K562 (cell line): ENCODE data around the gene SIDT1. TPM values are rescaled to one million over a fixed set of nuclear protein-coding genes. Genes with fewer than 3 reads are reported as not detected.

Source experiments
- ATAC-seq: fragments of 200-7000 bp; cut with Tn5 transposase; 3 replicates; pipeline ENCODE4 v1.9.1; 2020; ENCODE audit warnings: moderate library complexity
- BruUV-seq: library from RNA; stranded (reverse); fragments of 400-500 nt; replicated peaks from 2 replicates; lab custom pipeline; 2021; lab: Mats Ljungman, UMichigan
- CTCF ChIA-PET: fragments of 300-600 bp; formaldehyde crosslinking; extraction: SDS; loops from one replicate; lab custom pipeline; 2021; ENCODE audit warnings: low intra/inter-chr PET ratio; lab: Yijun Ruan, JAX
- POLR2A ChIA-PET: fragments of 300-600, 350-650 bp; sonication (Branson Sonifier 250); formaldehyde crosslinking; extraction: SDS; loops from one replicate; lab custom pipeline; 2021; ENCODE audit warnings: antibody characterized with exemption, inconsistent platforms; lab: Yijun Ruan, JAX
- DNase-seq, 4 experiments: peaks; one replicate each; pipeline versions ENCODE4 v3.0.0 to v3.0.0-alpha.2; 2011 to 2018; ENCODE audit warnings: low spot score in 3 of 4, mixed read lengths in 3 of 4; ENCODE audit errors: extremely low read depth in 1 of 4
- FAIRE-seq: peaks from 2 replicates; lab custom pipeline; 2011; peaks lifted over from hg19 to GRCh38; lab: Jason Lieb, UNC
- H2AFZ ChIP-seq: 2 replicates; pipeline ENCODE4 v1.6.0; 2011; ENCODE audit warnings: low read depth, low read length, control low read depth, inconsistent platforms
- H3K27ac ChIP-seq: fragments of 200-600 bp; 3 replicates; pipeline ENCODE4 v1.8.0; 2011; ENCODE audit warnings: low read depth, mild to moderate bottlenecking, control low read depth, inconsistent platforms, low read length, moderate library complexity, mixed read lengths; ENCODE audit errors: extremely low read depth
- H3K27me3 ChIP-seq, 2 experiments: fragments of 300-600 bp in 1 of 2; 2 replicates in 1 of 2; 3 replicates in 1 of 2; pipeline versions ENCODE4 v1.6.0 to v1.8.0; 2011; ENCODE audit warnings: inconsistent platforms in 2 of 2, low read length in 2 of 2, mild to moderate bottlenecking in 1 of 2, mixed read lengths in 1 of 2, moderate library complexity in 1 of 2; ENCODE audit not compliant: control insufficient read depth in 2 of 2, insufficient read depth in 2 of 2
- H3K36me3 ChIP-seq: fragments of 300-600 bp; 3 replicates; pipeline ENCODE4 v1.8.0; 2011; ENCODE audit warnings: mild to moderate bottlenecking, low read length, inconsistent platforms; ENCODE audit not compliant: control insufficient read depth, insufficient read depth
- H3K4me1 ChIP-seq, 2 experiments: fragments of 200-600 bp in 1 of 2; replicated peaks in 1 of 2; 2 replicates in 1 of 2; 3 replicates in 1 of 2; pipeline versions ENCODE4 v1.5.1 to v1.8.0; 2011; ENCODE audit warnings: inconsistent platforms in 2 of 2, low read length in 2 of 2, mild to moderate bottlenecking in 1 of 2, mixed read lengths in 1 of 2, moderate library complexity in 1 of 2; ENCODE audit not compliant: control insufficient read depth in 2 of 2, insufficient read depth in 2 of 2
- H3K4me2 ChIP-seq: 2 replicates; pipeline ENCODE4 v1.6.1; 2011; ENCODE audit warnings: low read length, control low read depth, inconsistent platforms, mixed read lengths; ENCODE audit not compliant: insufficient read depth
- H3K4me3 ChIP-seq: fragments of 200-600 bp; sonication (generic), shearing (Covaris generic); 2 replicates; pipeline ENCODE4 v1.5.1; 2016; ENCODE audit warnings: control low read depth, inconsistent platforms
- H3K79me2 ChIP-seq: fragments of 200-600 bp; 3 replicates; pipeline ENCODE4 v1.8.0; 2011; ENCODE audit warnings: low read length, inconsistent platforms; ENCODE audit not compliant: control insufficient read depth, insufficient read depth
- H3K9ac ChIP-seq, 2 experiments: 2 replicates each; pipeline versions ENCODE4 v1.6.0 to v1.6.1; 2011; ENCODE audit warnings: low read depth in 2 of 2, low read length in 2 of 2, control low read depth in 1 of 2, inconsistent platforms in 1 of 2, mild to moderate bottlenecking in 1 of 2, mixed read lengths in 1 of 2; ENCODE audit not compliant: insufficient read depth in 1 of 2
- H3K9me1 ChIP-seq: one replicate; pipeline ENCODE4 v1.6.0; 2011; ENCODE audit warnings: inconsistent platforms, mild to moderate bottlenecking, low read length, moderate library complexity; ENCODE audit not compliant: control insufficient read depth, insufficient read depth
- H3K9me3 ChIP-seq: replicated peaks from 2 replicates; pipeline ENCODE4 v1.5.1; 2011; ENCODE audit warnings: low read depth, low read length, inconsistent platforms; ENCODE audit not compliant: control insufficient read depth, insufficient read depth
- H4K20me1 ChIP-seq: replicated peaks from 2 replicates; pipeline ENCODE4 v1.6.1; 2011; ENCODE audit warnings: low read length, inconsistent platforms, mixed read lengths; ENCODE audit not compliant: control insufficient read depth, insufficient read depth
- GABPA ChIP-seq: fragments of 200-800 bp; sonication (Bioruptor generic); conservative IDR thresholded peaks from 2 replicates; pipeline ENCODE4 v1.6.1; 2016; ENCODE audit warnings: low read depth, missing genetic modification characterization, missing compliant biosample characterization
- MAFK ChIP-seq: IDR thresholded peaks from 2 replicates; pipeline ENCODE4 v1.6.1; 2011; ENCODE audit warnings: low read length, improper control_type of control experiment
- PBX2 ChIP-seq, 2 experiments: IDR thresholded peaks in 1 of 2; conservative IDR thresholded peaks in 1 of 2; 2 replicates each; pipeline ENCODE4 v1.6.1; 2016; ENCODE audit warnings: low read depth in 2 of 2, mild to moderate bottlenecking in 1 of 2, missing compliant biosample characterization in 1 of 2, missing genetic modification characterization in 1 of 2, moderate library complexity in 1 of 2
- SUPT5H ChIP-seq: fragments of 450-650 bp; IDR thresholded peaks from 2 replicates; pipeline ENCODE4 v1.6.1; 2016
- ZNF232 ChIP-seq: sonication (generic); formaldehyde crosslinking; IDR thresholded peaks from 2 replicates; pipeline ENCODE4 v1.8.0; 2022; ENCODE audit warnings: mild to moderate bottlenecking, missing genetic modification reagents
- ZNF408 ChIP-seq: fragments of 250-450 bp; sonication (Bioruptor Pico); IDR thresholded peaks from 2 replicates; pipeline ENCODE4 v1.4.0; 2020; ENCODE audit warnings: low read depth, mild to moderate bottlenecking, moderate library complexity
- WGBS: fragments of 100-300 bp; shearing (Covaris generic); methylation state at CpG from one replicate; pipeline ENCODE4 v1.1.6; 2016; ENCODE audit warnings: low coverage, mixed read lengths; ENCODE audit not compliant: insufficient coverage; ENCODE audit errors: missing lambda C conversion rate; 5-methylcytosine and 5-hydroxymethylcytosine counted together
- in situ Hi-C: fragments of 300-500 bp; cut with MboI; formaldehyde crosslinking; loops from 4 replicates; pipeline ENCODE4 v1.15.0; 2018; ENCODE audit warnings: inconsistent platforms, mixed read lengths
- intact Hi-C: fragments of 100-400 bp; cut with micrococcal nuclease; formaldehyde crosslinking; loops from 2 replicates; pipeline ENCODE4 v1.14.2; 2022
- polyA plus RNA-seq, 8 experiments: library from polyadenylated mRNA; depleted of rRNA in 4 of 8; stranded (reverse) in 5 of 8; unstranded in 3 of 8; fragments of >200 nt; fragmentation: Nextera tagmentation in 2 of 8; fragmentation: Illumina TruSeq in 1 of 8; extraction: Ambion mirVana in 2 of 8; extraction: Trizol in 1 of 8; gene quantifications; 2 replicates each; pipeline versions ENCODE4 v1.2.1 to v1.2.3, GENCODE V29; 2011 to 2014; ENCODE audit warnings: inconsistent platforms in 1 of 8, missing spikeins in 1 of 8
- total RNA-seq, 7 experiments: library from RNA; depleted of rRNA in 6 of 7; stranded (reverse); fragments of >200 nt in 6 of 7; fragmentation: Illumina TruSeq in 2 of 7; extraction: Trizol in 2 of 7; gene quantifications; 2 replicates each; pipeline versions ENCODE4 v1.2.1 to v1.2.3, GENCODE V29; 2011 to 2021; ENCODE audit warnings: low replicate concordance in 1 of 7
- TF ChIP-seq, protein P1 (sequence below): fragments of 450-650 bp; IDR thresholded peaks from 2 replicates; pipeline ENCODE4 v1.6.1; 2017; ENCODE audit warnings: antibody characterized with exemption
- TF ChIP-seq, protein P2 (sequence below): fragments of 250-450 bp; sonication (Bioruptor Pico); IDR thresholded peaks from 2 replicates; pipeline ENCODE4 v1.8.0; 2021; ENCODE audit warnings: borderline replicate concordance, mild to moderate bottlenecking, moderate library complexity; ENCODE audit not compliant: poor library complexity, severe bottlenecking

Gene SIDT1
- total and polyA plus RNA-seq, 9 of the 15 experiments (the other 6 are each of a cell fraction or from before 2014, with no cell fraction given) = not detected

DNA sequence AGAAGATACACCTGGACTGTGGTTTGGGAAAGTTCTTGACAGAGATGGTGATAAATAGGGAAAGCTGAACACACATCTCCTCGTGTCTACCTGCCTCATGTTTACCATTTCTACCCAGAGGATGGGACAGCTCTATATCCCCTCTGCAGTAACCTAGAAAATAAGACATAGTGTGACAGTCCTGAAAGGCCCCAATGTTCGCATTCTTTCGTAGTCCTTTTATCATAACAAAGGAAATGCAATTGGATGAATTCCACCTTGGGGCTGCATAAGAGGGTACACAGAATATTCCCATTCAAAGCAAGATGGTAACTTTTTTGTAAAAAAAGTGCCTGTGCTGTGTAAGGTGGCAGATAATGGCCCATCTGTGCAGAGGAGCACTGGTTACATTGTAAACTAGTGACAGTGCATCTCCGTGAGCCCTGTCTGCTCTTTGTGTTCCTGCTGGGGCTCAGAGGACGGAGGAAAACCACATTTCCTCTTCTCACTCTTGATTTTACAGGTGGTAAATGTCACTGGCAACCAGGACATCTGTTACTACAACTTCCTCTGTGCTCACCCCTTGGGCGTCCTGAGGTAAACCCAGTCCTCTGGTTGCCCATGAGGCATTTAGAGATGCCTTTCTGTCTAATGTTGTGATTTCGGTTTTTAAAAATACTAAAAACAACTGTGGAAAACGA, 74.3 kb downstream of the SIDT1 start:
- H3K79me2 ChIP-seq = no peaks in the 10 kb centered on the region
- H3K9ac ChIP-seq = no peak overlapping the region
- H3K4me1 ChIP-seq = no peaks in the 10 kb centered on the region
- no peak for TF ChIP-seq SUPT5H
- TF ChIP-seq, protein P1, sequence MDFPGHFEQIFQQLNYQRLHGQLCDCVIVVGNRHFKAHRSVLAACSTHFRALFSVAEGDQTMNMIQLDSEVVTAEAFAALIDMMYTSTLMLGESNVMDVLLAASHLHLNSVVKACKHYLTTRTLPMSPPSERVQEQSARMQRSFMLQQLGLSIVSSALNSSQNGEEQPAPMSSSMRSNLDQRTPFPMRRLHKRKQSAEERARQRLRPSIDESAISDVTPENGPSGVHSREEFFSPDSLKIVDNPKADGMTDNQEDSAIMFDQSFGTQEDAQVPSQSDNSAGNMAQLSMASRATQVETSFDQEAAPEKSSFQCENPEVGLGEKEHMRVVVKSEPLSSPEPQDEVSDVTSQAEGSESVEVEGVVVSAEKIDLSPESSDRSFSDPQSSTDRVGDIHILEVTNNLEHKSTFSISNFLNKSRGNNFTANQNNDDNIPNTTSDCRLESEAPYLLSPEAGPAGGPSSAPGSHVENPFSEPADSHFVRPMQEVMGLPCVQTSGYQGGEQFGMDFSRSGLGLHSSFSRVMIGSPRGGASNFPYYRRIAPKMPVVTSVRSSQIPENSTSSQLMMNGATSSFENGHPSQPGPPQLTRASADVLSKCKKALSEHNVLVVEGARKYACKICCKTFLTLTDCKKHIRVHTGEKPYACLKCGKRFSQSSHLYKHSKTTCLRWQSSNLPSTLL = no peak
- TF ChIP-seq ZNF408 = no peak
- no peak for TF ChIP-seq GABPA (tag)
- TF ChIP-seq, protein P2, sequence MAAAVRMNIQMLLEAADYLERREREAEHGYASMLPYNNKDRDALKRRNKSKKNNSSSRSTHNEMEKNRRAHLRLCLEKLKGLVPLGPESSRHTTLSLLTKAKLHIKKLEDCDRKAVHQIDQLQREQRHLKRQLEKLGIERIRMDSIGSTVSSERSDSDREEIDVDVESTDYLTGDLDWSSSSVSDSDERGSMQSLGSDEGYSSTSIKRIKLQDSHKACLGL (CRISPR knock-in tag) = no peak
- TF ChIP-seq MAFK = no peak
- TF ChIP-seq ZNF232 = no peak
- TF ChIP-seq PBX2 (CRISPR knock-in tag; IDR thresholded peaks at IDR 0.05; ENCODE audit: low read depth) = no peak
- TF ChIP-seq PBX2 (tag; conservative IDR thresholded peaks at IDR 0.05; ENCODE audit: low read depth) = no peak
- in situ Hi-C loops = loop anchor here (25.0 kb wide), 1 partner anchor 544 kb away; no protein-coding TSS in a partner anchor
- H2AFZ ChIP-seq = no peak overlapping the region
- H4K20me1 ChIP-seq = no peaks in the 10 kb centered on the region
- DNase-seq (no peak), ATAC-seq (no peak), FAIRE-seq (no peak)
- BruUV-seq = no TSS peak
- H3K9me1 ChIP-seq = no peaks in the 10 kb centered on the region
- intact Hi-C loops = no loop called here
- peaks cover 0 to 20% of the 10 kb centered on the region in 2 experiments; a peak in 4 of 5 replicates for H3K27me3 ChIP-seq
- no peak overlapping the region for H3K4me3 ChIP-seq
- H3K9me3 ChIP-seq = no peaks in the 10 kb centered on the region
- no peak overlapping the region for H3K4me2 ChIP-seq
- 2% methylated on average over 7 of the region's 8 CpGs for WGBS
- H3K27ac ChIP-seq = no peak overlapping the region
- ChIA-PET CTCF (no interaction called here), POLR2A (no interaction called here)
- H3K36me3 ChIP-seq = no peaks in the 10 kb centered on the region
